ENCODE data around the gene COPS8.

- TF ChIP-seq POLR2A (IDR thresholded peaks at IDR 0.05), result no peak
- no peak for TF ChIP-seq CTCF (IDR thresholded peaks at IDR 0.05)
Observed at GRCh38 chr2:237074211-237074993, 11.3 kb upstream of the COPS8 start.
